NT2/D1 (cell line): ENCODE results near the gene DYRK3.

ENCODE experiments used
- SUZ12 ChIP-seq: IDR thresholded peaks from 2 replicates; pipeline ENCODE4 v1.6.1; 2011; ENCODE audit not compliant: insufficient read length, insufficient read depth; ENCODE audit errors: extremely low read depth
- YY1 ChIP-seq: IDR thresholded peaks from 2 replicates; pipeline ENCODE4 v1.6.1; 2011; ENCODE audit not compliant: insufficient read length, insufficient read depth
- ZNF274 ChIP-seq: IDR thresholded peaks from 2 replicates; pipeline ENCODE4 v1.6.1; 2011; ENCODE audit warnings: mild to moderate bottlenecking, low read depth, low read length

DNA sequence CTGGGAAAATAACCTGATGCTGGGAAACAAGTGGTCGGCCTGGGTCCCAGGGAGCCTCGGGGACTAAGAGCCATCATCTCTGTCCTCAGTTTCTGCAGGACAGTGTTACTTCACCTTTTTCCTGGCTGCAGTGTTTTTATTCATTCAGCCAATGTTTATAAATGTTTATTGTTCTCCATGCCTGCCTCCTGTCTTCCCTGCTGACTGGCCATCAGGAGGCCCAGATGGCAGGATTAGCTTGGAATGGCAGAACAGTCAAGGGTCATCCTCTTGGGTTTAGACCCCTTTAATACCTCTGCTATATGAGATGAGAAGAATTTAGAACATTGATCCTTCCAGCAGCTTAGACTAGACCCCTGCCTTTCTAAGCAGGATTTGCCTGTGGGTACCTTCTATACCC is 62.7 kb downstream of the DYRK3 start:
- TF ChIP-seq ZNF274: no peak
- no peak for TF ChIP-seq SUZ12
- TF ChIP-seq YY1: no peak
